A673 (cell line): Measurements from ENCODE around the gene TMEM72. TPM values are rescaled to one million over a fixed set of nuclear protein-coding genes. Genes with fewer than 3 reads are reported as not detected.

Experiments
- BruUV-seq: library from RNA; stranded (reverse); fragments of 400-500 nt; replicated peaks from 2 replicates; lab custom pipeline; 2021; lab: Mats Ljungman, UMichigan
- CTCF ChIA-PET: fragments of 300-600 bp; sonication (Branson Sonifier 250); formaldehyde crosslinking; loops from one replicate; lab custom pipeline; 2022; ENCODE audit warnings: antibody characterized with exemption; lab: Charles Lee
- POLR2A ChIA-PET: fragments of 300-600 bp; sonication (Branson Sonifier 250); formaldehyde crosslinking; loops from one replicate; lab custom pipeline; 2022; ENCODE audit warnings: antibody characterized with exemption; ENCODE audit not compliant: low non-redundant PET; lab: Charles Lee
- DNase-seq: peaks from one replicate; pipeline ENCODE4 v3.0.0-alpha.2; 2015; ENCODE audit warnings: low spot score
- H3K27ac ChIP-seq: fragments of 200-600 bp; sonication (generic); 2 replicates; pipeline ENCODE4 v1.5.1; 2016; ENCODE audit warnings: mixed run types, low read depth, mild to moderate bottlenecking, mixed read lengths, antibody characterized with exemption, low read length; ENCODE audit not compliant: poor library complexity, severe bottlenecking
- H3K27me3 ChIP-seq: fragments of 200-600 bp; sonication (generic); replicated peaks from 2 replicates; pipeline ENCODE4 v1.6.1; 2017; ENCODE audit warnings: mixed run types, low read depth, mild to moderate bottlenecking, mixed read lengths, antibody characterized with exemption, low read length; ENCODE audit not compliant: insufficient read depth, poor library complexity
- H3K36me3 ChIP-seq: fragments of 200-600 bp; sonication (generic); 2 replicates; pipeline ENCODE4 v1.6.1; 2016; ENCODE audit warnings: mixed run types, mild to moderate bottlenecking, mixed read lengths, antibody characterized with exemption, low read length; ENCODE audit not compliant: insufficient read depth, poor library complexity, severe bottlenecking
- H3K4me1 ChIP-seq: fragments of 200-600 bp; sonication (generic); 2 replicates; pipeline ENCODE4 v1.6.1; 2017; ENCODE audit warnings: mixed run types, mild to moderate bottlenecking, mixed read lengths, antibody characterized with exemption, low read length; ENCODE audit not compliant: insufficient read depth, poor library complexity, severe bottlenecking
- H3K4me3 ChIP-seq: fragments of 200-600 bp; sonication (generic); 2 replicates; pipeline ENCODE4 v1.5.1; 2016; ENCODE audit warnings: low read depth, mixed run types, mild to moderate bottlenecking, mixed read lengths, low read length; ENCODE audit not compliant: poor library complexity, severe bottlenecking
- H3K9me3 ChIP-seq: fragments of 200-600 bp; sonication (generic); 2 replicates; pipeline ENCODE4 v1.6.1; 2016; ENCODE audit warnings: mixed run types, low read depth, mild to moderate bottlenecking, mixed read lengths, antibody characterized with exemption, low read length; ENCODE audit not compliant: poor library complexity, severe bottlenecking
- EZH2 ChIP-seq: fragments of 200-600 bp; sonication (generic); IDR thresholded peaks from 2 replicates; pipeline ENCODE4 v1.6.1; 2017; ENCODE audit warnings: borderline replicate concordance, low read depth, mild to moderate bottlenecking, mixed read lengths, antibody characterized with exemption, low read length; ENCODE audit not compliant: poor library complexity, severe bottlenecking
- intact Hi-C: fragments of 100-400 bp; cut with micrococcal nuclease; formaldehyde crosslinking; loops from one replicate; pipeline ENCODE4 v1.10.0; 2022; ENCODE audit not compliant: unreplicated experiment
- total RNA-seq: library from RNA; stranded (reverse); gene quantifications from 2 replicates; pipeline ENCODE4 v1.2.3, GENCODE V29; 2021
- TF ChIP-seq, protein P1 (sequence below): fragments of 300-800, 200-600 bp; sonication (generic); conservative IDR thresholded peaks from 2 replicates; pipeline ENCODE4 v1.5.1; 2017; ENCODE audit warnings: low read depth, mild to moderate bottlenecking, antibody characterized with exemption, low read length, moderate library complexity, mixed read lengths

TMEM72 gene
- total RNA-seq, 1 experiment from 2014 or later: 0.80 TPM

DNA sequence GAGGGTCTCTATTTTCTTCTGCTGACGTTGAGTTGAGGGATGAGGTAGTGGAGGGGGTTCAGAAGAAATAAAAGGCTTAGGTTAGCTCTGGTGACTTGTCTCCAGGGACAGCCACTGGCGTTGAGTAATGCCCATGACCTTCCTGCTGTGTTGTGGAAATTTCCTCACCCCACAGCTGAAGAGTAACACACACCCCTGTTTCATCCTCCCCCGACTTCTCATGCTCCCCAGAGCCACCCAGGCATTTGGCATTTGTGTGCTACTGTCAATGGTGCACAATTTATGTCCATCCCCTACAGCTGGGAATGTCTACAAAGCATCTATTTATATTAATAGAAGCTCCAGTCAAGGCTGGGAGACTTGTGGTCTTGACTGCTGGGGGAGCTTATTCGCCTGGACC lies 4.7 kb upstream of the TMEM72 start:
- no peak overlapping the region for H3K4me3 ChIP-seq
- H3K4me1 ChIP-seq: peaks cover 60% of the 10 kb centered on the region
- BruUV-seq: no TSS peak
- CTCF ChIA-PET: no interaction called here
- POLR2A ChIA-PET: no interaction called here
- H3K27ac ChIP-seq: no peak overlapping the region
- no peaks in the 10 kb centered on the region for H3K27me3 ChIP-seq
- TF ChIP-seq, protein P1, sequence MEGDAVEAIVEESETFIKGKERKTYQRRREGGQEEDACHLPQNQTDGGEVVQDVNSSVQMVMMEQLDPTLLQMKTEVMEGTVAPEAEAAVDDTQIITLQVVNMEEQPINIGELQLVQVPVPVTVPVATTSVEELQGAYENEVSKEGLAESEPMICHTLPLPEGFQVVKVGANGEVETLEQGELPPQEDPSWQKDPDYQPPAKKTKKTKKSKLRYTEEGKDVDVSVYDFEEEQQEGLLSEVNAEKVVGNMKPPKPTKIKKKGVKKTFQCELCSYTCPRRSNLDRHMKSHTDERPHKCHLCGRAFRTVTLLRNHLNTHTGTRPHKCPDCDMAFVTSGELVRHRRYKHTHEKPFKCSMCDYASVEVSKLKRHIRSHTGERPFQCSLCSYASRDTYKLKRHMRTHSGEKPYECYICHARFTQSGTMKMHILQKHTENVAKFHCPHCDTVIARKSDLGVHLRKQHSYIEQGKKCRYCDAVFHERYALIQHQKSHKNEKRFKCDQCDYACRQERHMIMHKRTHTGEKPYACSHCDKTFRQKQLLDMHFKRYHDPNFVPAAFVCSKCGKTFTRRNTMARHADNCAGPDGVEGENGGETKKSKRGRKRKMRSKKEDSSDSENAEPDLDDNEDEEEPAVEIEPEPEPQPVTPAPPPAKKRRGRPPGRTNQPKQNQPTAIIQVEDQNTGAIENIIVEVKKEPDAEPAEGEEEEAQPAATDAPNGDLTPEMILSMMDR: no peak
- no peak for TF ChIP-seq EZH2
- no peaks in the 10 kb centered on the region for H3K9me3 ChIP-seq
- intact Hi-C loops: no loop called here
- H3K36me3 ChIP-seq: no peaks in the 10 kb centered on the region
- no peak for DNase-seq

DNA sequence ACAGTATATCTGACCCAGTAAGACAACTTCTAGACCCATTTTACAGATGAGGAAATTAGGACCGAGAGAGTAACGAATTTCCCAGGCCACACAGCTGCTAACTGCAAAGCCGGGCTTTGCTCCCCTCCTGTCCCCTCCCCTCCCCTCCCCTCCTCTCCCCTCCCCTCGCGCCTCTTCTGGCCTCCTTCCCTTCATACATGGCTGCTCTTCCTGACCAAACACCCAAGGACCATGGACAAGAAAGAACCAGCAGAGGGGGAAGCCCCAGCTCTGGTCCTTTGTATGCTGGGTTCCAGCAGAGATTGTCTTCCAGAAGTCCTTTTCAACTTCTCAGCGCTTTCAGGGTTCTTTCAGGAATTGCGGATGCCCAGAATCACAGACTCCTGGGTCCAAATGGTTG lies 3.6 kb upstream of the TMEM72 start:
- TF ChIP-seq EZH2: no peak
- TF ChIP-seq, protein P1: no peak
- H3K36me3 ChIP-seq: no peaks in the 10 kb centered on the region
- peaks cover 63% of the 10 kb centered on the region for H3K4me1 ChIP-seq
- POLR2A ChIA-PET: no interaction called here
- H3K27ac ChIP-seq: peak overlapping the region; percentile 38
- H3K9me3 ChIP-seq: no peaks in the 10 kb centered on the region
- no peak for DNase-seq
- intact Hi-C loops: no loop called here
- no TSS peak for BruUV-seq
- H3K27me3 ChIP-seq: no peaks in the 10 kb centered on the region
- H3K4me3 ChIP-seq: no peak overlapping the region
- CTCF ChIA-PET: no interaction called here

- peak; percentile 55 for DNase-seq
- no peaks in the 10 kb centered on the region for H3K27me3 ChIP-seq
- H3K27ac ChIP-seq: peak overlapping the region; percentile 38
- POLR2A ChIA-PET: interaction anchor here (0.6 kb wide), 1 partner anchor 1489 kb away, joined by 3 read pairs; no protein-coding TSS in a partner anchor
- no peak overlapping the region for H3K4me3 ChIP-seq
- CTCF ChIA-PET: no interaction called here
- TF ChIP-seq, protein P1: no peak
- no peak for TF ChIP-seq EZH2
- H3K4me1 ChIP-seq: peaks cover 63% of the 10 kb centered on the region
- H3K36me3 ChIP-seq: no peaks in the 10 kb centered on the region
- intact Hi-C loops: no loop called here
- no TSS peak for BruUV-seq
- H3K9me3 ChIP-seq: no peaks in the 10 kb centered on the region
Measured at GRCh38 chr10:44908066-44908749, 2.9 kb upstream of the TMEM72 start.
